ENCODE measurements around the gene TAF1C.
"Not testable (repeated sequence)": the region's sequence is repeated elsewhere in the genome, so short reads cannot be mapped to it uniquely, and the experiment has no call there.

TAF1C gene

GRCh38 chr16:84186685-84187437, at the start of gene TAF1C:
Gene TAF1C, minus strand, starts transcription at chr16:84187057. Its CDS starts 2,069 bp downstream, at chr16:84184988.
- peak; percentile 98 for DNase-seq

- no peak for DNase-seq
Observed at GRCh38 chr16:84234321-84235241, 47.7 kb upstream of the TAF1C start.

GRCh38 chr16:84233748-84234147, 46.9 kb upstream of the TAF1C start:
- no peak for DNase-seq

GRCh38 chr16:84232969-84233368, 46.1 kb upstream of the TAF1C start:
- DNase-seq, result no peak

GRCh38 chr16:84232060-84232459, 45.2 kb upstream of the TAF1C start:
- no peak for DNase-seq

GRCh38 chr16:84229471-84229870, 42.6 kb upstream of the TAF1C start:
- no peak for DNase-seq

- no peak for DNase-seq
Observed at GRCh38 chr16:84228256-84228838, 41.5 kb upstream of the TAF1C start.

GRCh38 chr16:84227548-84227947, 40.7 kb upstream of the TAF1C start:
- no peak for DNase-seq

GRCh38 chr16:84226026-84226425, 39.2 kb upstream of the TAF1C start:
- DNase-seq, result no peak

GRCh38 chr16:84225571-84225970, 38.7 kb upstream of the TAF1C start:
- DNase-seq, result no peak

GRCh38 chr16:84225126-84225525, 38.3 kb upstream of the TAF1C start:
- DNase-seq, result no peak

GRCh38 chr16:84224554-84224953, 37.7 kb upstream of the TAF1C start:
- DNase-seq, result no peak

- DNase-seq, result no peak
Observed at GRCh38 chr16:84223456-84223855, 36.6 kb upstream of the TAF1C start.

GRCh38 chr16:84220851-84221250, 34.0 kb upstream of the TAF1C start:
- DNase-seq, result no peak

- DNase-seq, result no peak
Observed at GRCh38 chr16:84218956-84219355, 32.1 kb upstream of the TAF1C start.

GRCh38 chr16:84218176-84218823, 31.4 kb upstream of the TAF1C start:
- no peak for DNase-seq

- not testable (repeated sequence) for DNase-seq
Observed at GRCh38 chr16:84216144-84216543, 29.3 kb upstream of the TAF1C start.

- no peak for DNase-seq
Observed at GRCh38 chr16:84215531-84215930, 28.7 kb upstream of the TAF1C start.

- DNase-seq, result no peak
Observed at GRCh38 chr16:84214451-84215066, 27.7 kb upstream of the TAF1C start.

GRCh38 chr16:84212631-84213030, 25.8 kb upstream of the TAF1C start:
- DNase-seq, result no peak

GRCh38 chr16:84212154-84212553, 25.3 kb upstream of the TAF1C start:
- DNase-seq, result no peak

GRCh38 chr16:84209989-84210388, 23.1 kb upstream of the TAF1C start:
- no peak for DNase-seq

GRCh38 chr16:84207879-84208278, 21.0 kb upstream of the TAF1C start:
- no peak for DNase-seq

Measured in activated CD8-positive, alpha-beta memory T cell treated with anti-CD3 and anti-CD28 coated beads for 24 hours (primary cell).